ENCODE measurements around the gene PRDM16.

Gene PRDM16

DNA sequence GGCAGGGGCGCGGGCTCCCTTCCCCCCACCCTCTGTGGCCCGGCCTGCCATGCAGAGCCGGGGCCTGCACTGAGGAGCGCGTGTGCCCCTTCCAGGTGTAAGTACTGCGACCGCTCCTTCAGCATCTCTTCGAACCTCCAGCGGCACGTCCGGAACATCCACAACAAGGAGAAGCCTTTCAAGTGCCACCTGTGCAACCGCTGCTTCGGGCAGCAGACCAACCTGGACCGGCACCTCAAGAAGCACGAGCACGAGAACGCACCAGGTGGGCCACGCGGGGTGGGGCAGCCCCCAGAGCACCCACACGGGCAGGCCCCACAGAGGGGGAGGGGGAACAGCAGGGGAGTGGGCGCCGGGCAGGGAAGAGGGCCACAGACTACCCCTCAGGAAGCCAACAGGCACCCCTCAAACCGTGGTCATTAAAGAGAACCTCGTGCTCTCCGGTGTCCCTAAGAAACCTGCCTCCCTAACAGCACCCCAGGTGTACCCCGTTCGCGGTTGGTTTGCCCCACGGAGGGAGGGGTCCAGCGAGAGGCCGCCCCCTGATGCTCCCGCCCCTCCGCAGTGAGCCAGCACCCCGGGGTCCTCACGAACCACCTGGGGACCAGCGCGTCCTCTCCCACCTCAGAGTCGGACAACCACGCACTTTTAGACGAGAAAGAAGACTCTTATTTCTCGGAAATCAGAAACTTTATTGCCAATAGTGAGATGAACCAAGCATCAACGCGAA, 356.6 kb downstream of the PRDM16 start:
- Histone ChIP-seq H3K4me1 (ENCODE audit: insufficient read depth, low read length) (no peaks in the 10 kb centered on the region), H2AFZ (ENCODE audit: low read depth, low read length) (no peak overlapping the region), H3K36me3 (ENCODE audit: insufficient read depth, low read length) (no peaks in the 10 kb centered on the region), H3K79me2 (ENCODE audit: insufficient read depth, low read length) (no peaks in the 10 kb centered on the region), H3K4me3 (ENCODE audit: low read depth in 1 of 2, low read length in 2 of 2) (no peak overlapping the region), H3K4me2 (ENCODE audit: insufficient read depth, low read length) (no peak overlapping the region), H3K9me3 (ENCODE audit: insufficient read depth, low read length, severe bottlenecking) (no peaks in the 10 kb centered on the region), H3K27ac (ENCODE audit: low read length) (no peak overlapping the region), H3K9ac (ENCODE audit: low read depth, low read length) (no peak overlapping the region), H4K20me1 (ENCODE audit: insufficient read depth, low read length) (peaks cover 8% of the 10 kb centered on the region; the same call in 1 of the 2 replicates), H3K27me3 (ENCODE audit: insufficient read depth, low read length, poor library complexity) (no peaks in the 10 kb centered on the region)
- TF ChIP-seq EZH2 (IDR thresholded peaks at IDR 0.05; ENCODE audit: borderline replicate concordance, low read depth, low read length, severe bottlenecking) = no peak
- TF ChIP-seq, protein P1, sequence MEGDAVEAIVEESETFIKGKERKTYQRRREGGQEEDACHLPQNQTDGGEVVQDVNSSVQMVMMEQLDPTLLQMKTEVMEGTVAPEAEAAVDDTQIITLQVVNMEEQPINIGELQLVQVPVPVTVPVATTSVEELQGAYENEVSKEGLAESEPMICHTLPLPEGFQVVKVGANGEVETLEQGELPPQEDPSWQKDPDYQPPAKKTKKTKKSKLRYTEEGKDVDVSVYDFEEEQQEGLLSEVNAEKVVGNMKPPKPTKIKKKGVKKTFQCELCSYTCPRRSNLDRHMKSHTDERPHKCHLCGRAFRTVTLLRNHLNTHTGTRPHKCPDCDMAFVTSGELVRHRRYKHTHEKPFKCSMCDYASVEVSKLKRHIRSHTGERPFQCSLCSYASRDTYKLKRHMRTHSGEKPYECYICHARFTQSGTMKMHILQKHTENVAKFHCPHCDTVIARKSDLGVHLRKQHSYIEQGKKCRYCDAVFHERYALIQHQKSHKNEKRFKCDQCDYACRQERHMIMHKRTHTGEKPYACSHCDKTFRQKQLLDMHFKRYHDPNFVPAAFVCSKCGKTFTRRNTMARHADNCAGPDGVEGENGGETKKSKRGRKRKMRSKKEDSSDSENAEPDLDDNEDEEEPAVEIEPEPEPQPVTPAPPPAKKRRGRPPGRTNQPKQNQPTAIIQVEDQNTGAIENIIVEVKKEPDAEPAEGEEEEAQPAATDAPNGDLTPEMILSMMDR (IDR thresholded peaks at IDR 0.05; ENCODE audit: borderline replicate concordance, extremely low read depth, low read length, poor library complexity, severe bottlenecking) = no peak
- ATAC-seq (ENCODE audit: insufficient read depth, low read depth) = no peak
- DNase-seq = no peak

DNA sequence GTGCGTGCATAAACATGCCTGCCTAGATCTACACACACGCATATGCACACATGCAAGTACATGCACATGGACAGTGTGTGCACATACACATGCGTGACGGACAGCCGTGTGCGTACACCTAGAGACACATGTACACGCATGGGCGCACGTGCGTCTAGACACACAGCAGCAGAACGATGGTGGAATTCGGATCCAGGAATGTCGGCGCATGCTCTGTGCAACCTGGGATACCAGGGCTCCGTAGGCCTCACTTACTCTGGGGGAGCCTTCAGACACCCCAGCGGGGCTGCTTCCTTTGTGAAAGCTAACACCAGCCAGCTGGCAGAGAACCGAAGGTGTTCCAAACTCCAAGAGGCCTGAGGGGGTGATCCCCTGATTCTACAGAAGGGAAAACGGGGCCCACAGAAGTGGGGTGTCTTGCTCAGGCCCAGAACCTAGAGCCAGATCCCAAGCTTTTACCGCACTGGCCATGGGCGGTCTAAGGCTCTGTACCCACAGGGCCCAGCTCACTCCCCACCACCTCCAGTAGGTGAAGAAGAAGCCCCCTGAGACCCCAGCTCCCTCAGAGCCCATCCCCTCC, 358.0 kb downstream of the PRDM16 start:
- Histone ChIP-seq H4K20me1 (ENCODE audit: insufficient read depth, low read length) (peaks cover 3% of the 10 kb centered on the region; the same call in 1 of the 2 replicates), H3K36me3 (ENCODE audit: insufficient read depth, low read length) (no peaks in the 10 kb centered on the region), H3K4me1 (ENCODE audit: insufficient read depth, low read length) (no peaks in the 10 kb centered on the region), H3K9me3 (ENCODE audit: insufficient read depth, low read length, severe bottlenecking) (no peaks in the 10 kb centered on the region), H2AFZ (ENCODE audit: low read depth, low read length) (no peak overlapping the region), H3K27me3 (ENCODE audit: insufficient read depth, low read length, poor library complexity) (no peaks in the 10 kb centered on the region), H3K79me2 (ENCODE audit: insufficient read depth, low read length) (no peaks in the 10 kb centered on the region), H3K9ac (ENCODE audit: low read depth, low read length) (no peak overlapping the region), H3K4me2 (ENCODE audit: insufficient read depth, low read length) (no peak overlapping the region), H3K4me3 (ENCODE audit: low read depth in 1 of 2, low read length in 2 of 2) (no peak overlapping the region), H3K27ac (ENCODE audit: low read length) (no peak overlapping the region)
- no peak for ATAC-seq (ENCODE audit: insufficient read depth, low read depth)
- DNase-seq = no peak
- TF ChIP-seq, protein P1 (IDR thresholded peaks at IDR 0.05; ENCODE audit: borderline replicate concordance, extremely low read depth, low read length, poor library complexity, severe bottlenecking) = no peak
- no peak for TF ChIP-seq EZH2 (IDR thresholded peaks at IDR 0.05; ENCODE audit: borderline replicate concordance, low read depth, low read length, severe bottlenecking)

DNA sequence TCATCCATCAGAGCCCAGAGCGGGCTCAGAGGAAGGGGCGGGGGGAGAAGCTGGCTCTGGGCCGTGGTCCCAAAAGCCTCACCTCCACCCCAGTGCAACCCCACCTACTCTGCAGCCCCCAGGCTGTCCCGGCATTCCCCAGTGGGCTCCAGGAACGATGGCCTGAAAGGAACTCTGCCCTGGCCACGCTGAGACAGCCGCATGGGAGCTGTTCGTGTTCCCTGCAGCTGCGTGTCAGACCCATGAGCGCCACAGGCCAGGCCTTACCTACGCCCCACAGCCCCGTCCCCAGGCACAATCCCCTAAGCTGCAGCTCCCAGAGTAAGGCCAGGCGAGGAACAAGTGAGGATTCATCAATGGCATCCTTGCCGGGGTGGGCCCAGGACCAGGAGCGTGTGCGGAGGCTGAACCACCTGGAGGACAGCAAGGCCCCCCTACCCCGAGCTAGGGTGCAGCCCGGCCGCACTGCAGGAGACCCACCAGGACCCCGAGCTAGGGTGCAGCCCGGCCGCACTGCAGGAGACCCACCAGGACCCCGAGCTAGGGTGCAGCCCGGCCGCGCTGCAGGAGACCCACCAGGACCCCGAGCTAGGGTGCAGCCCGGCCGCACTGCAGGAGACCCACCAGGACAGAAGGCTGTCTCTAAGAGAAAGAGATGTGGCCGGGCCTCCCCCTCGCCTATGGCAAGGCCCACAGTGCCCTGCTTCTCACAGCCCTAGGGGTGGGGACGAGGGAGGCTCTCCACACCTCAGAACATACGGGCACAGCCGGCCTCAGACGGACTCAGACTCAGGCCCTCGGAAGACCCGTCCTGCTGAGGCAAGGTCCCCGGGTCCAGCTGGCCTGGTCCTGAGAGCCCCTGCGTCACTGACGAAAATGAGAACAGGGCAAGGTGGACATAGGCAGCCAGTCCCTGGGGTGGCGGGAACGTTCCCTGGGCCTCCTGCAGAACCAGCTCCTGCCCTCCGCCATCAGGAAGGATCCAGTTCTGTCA, 359.0 kb downstream of the PRDM16 start:
- Histone ChIP-seq H3K4me2 (ENCODE audit: insufficient read depth, low read length) (no peak overlapping the region), H3K27ac (ENCODE audit: low read length) (no peak overlapping the region), H3K79me2 (ENCODE audit: insufficient read depth, low read length) (no peaks in the 10 kb centered on the region)

More for the DNA sequence above, 359.0 kb downstream of the PRDM16 start:
- DNase-seq (no peak), ATAC-seq (ENCODE audit: insufficient read depth, low read depth) (no peak)
- Histone ChIP-seq H4K20me1 (ENCODE audit: insufficient read depth, low read length) (no peaks in the 10 kb centered on the region), H3K9ac (ENCODE audit: low read depth, low read length) (no peak overlapping the region), H3K9me3 (ENCODE audit: insufficient read depth, low read length, severe bottlenecking) (no peaks in the 10 kb centered on the region), H2AFZ (ENCODE audit: low read depth, low read length) (no peak overlapping the region), H3K4me1 (ENCODE audit: insufficient read depth, low read length) (no peaks in the 10 kb centered on the region), H3K36me3 (ENCODE audit: insufficient read depth, low read length) (no peaks in the 10 kb centered on the region), H3K4me3 (ENCODE audit: low read depth in 1 of 2, low read length in 2 of 2) (no peak overlapping the region), H3K27me3 (ENCODE audit: insufficient read depth, low read length, poor library complexity) (no peaks in the 10 kb centered on the region)
- TF ChIP-seq EZH2 (IDR thresholded peaks at IDR 0.05; ENCODE audit: borderline replicate concordance, low read depth, low read length, severe bottlenecking) = no peak
- TF ChIP-seq, protein P1 (IDR thresholded peaks at IDR 0.05; ENCODE audit: borderline replicate concordance, extremely low read depth, low read length, poor library complexity, severe bottlenecking) = no peak
